H9 (cell line): Measurements from ENCODE around the gene SLC30A3. TPM values are rescaled to one million over a fixed set of nuclear protein-coding genes. Genes with fewer than 3 reads are reported as not detected.

ENCODE experiments used
- DNase-seq: peaks from one replicate; pipeline ENCODE4 v3.0.0-alpha.2; 2017
- H2AFZ ChIP-seq: one replicate; pipeline ENCODE4 v1.6.1; 2013; ENCODE audit warnings: mild to moderate bottlenecking, low read length, control low read depth, moderate library complexity
- H2AK5ac ChIP-seq: 2 replicates; pipeline ENCODE4 v1.6.1; 2013; ENCODE audit warnings: low read length, control low read depth, mixed read lengths; ENCODE audit not compliant: insufficient read length
- H2BK120ac ChIP-seq: one replicate; pipeline ENCODE4 v1.6.1; 2013; ENCODE audit warnings: low read depth, mild to moderate bottlenecking, low read length, control low read depth, inconsistent platforms; ENCODE audit not compliant: poor library complexity, severe bottlenecking
- H2BK12ac ChIP-seq: 2 replicates; pipeline ENCODE4 v1.6.1; 2013; ENCODE audit warnings: low read length, control low read depth, mixed read lengths, low read depth; ENCODE audit not compliant: insufficient read length
- H2BK15ac ChIP-seq: 2 replicates; pipeline ENCODE4 v1.6.1; 2013; ENCODE audit warnings: low read depth, low read length, control low read depth
- H2BK20ac ChIP-seq: one replicate; pipeline ENCODE4 v1.6.1; 2013; ENCODE audit warnings: low read depth, mild to moderate bottlenecking, low read length, control low read depth, inconsistent platforms; ENCODE audit not compliant: poor library complexity, severe bottlenecking
- H2BK5ac ChIP-seq: 2 replicates; pipeline ENCODE4 v1.6.1; 2013; ENCODE audit warnings: low read length, control low read depth, mixed read lengths; ENCODE audit not compliant: insufficient read length
- H3K14ac ChIP-seq: 2 replicates; pipeline ENCODE4 v1.6.1; 2013; ENCODE audit warnings: low read length, control low read depth; ENCODE audit not compliant: insufficient read depth
- H3K18ac ChIP-seq: 2 replicates; pipeline ENCODE4 v1.6.1; 2013; ENCODE audit warnings: low read depth, mild to moderate bottlenecking, mixed read lengths, low read length, control low read depth; ENCODE audit not compliant: insufficient read length
- H3K23ac ChIP-seq: 2 replicates; pipeline ENCODE4 v1.6.1; 2013; ENCODE audit warnings: low read length, control low read depth, mixed read lengths, low read depth; ENCODE audit not compliant: insufficient read length
- H3K23me2 ChIP-seq: 2 replicates; pipeline ENCODE4 v1.6.1; 2013; ENCODE audit warnings: low read depth, mild to moderate bottlenecking, mixed read lengths, low read length, control low read depth; ENCODE audit not compliant: insufficient read length, poor library complexity, severe bottlenecking
- H3K27ac ChIP-seq: 2 replicates; pipeline ENCODE4 v1.5.1; 2013; ENCODE audit warnings: low read length, control low read depth, mixed read lengths, low read depth; ENCODE audit not compliant: insufficient read length
- H3K27me3 ChIP-seq: 2 replicates; pipeline ENCODE4 v1.6.1; 2013; ENCODE audit warnings: low read length, control low read depth, inconsistent platforms; ENCODE audit not compliant: insufficient read depth
- H3K4ac ChIP-seq: 2 replicates; pipeline ENCODE4 v1.6.1; 2013; ENCODE audit warnings: low read depth, mild to moderate bottlenecking, control low read depth, inconsistent platforms, low read length, moderate library complexity
- H3K4me1 ChIP-seq: 2 replicates; pipeline ENCODE4 v1.6.1; 2013; ENCODE audit warnings: low read length, control low read depth, inconsistent platforms; ENCODE audit not compliant: insufficient read depth
- H3K4me2 ChIP-seq: 2 replicates; pipeline ENCODE4 v1.6.1; 2013; ENCODE audit warnings: low read length, control low read depth, mixed read lengths; ENCODE audit not compliant: insufficient read length, insufficient read depth
- H3K56ac ChIP-seq: 2 replicates; pipeline ENCODE4 v1.6.1; 2013; ENCODE audit warnings: low read depth, mild to moderate bottlenecking, mixed read lengths, low read length, control low read depth; ENCODE audit not compliant: insufficient read length
- H3K79me1 ChIP-seq: 2 replicates; pipeline ENCODE4 v1.6.1; 2013; ENCODE audit warnings: low read depth, mild to moderate bottlenecking, moderate library complexity, low read length, control low read depth, inconsistent platforms; ENCODE audit not compliant: insufficient read depth, poor library complexity, severe bottlenecking
- H3K79me2 ChIP-seq: 2 replicates; pipeline ENCODE4 v1.6.1; 2013; ENCODE audit warnings: low read length, control low read depth, inconsistent platforms; ENCODE audit not compliant: insufficient read depth
- H3K9ac ChIP-seq: 2 replicates; pipeline ENCODE4 v1.6.1; 2013; ENCODE audit warnings: low read length, control low read depth, mixed read lengths; ENCODE audit not compliant: insufficient read length; ENCODE audit errors: extremely low read depth
- H3K9me3 ChIP-seq: one replicate; pipeline ENCODE4 v1.6.1; 2013; ENCODE audit warnings: low read depth, low read length, inconsistent platforms; ENCODE audit not compliant: control insufficient read depth
- H3T11ph ChIP-seq: one replicate; pipeline ENCODE4 v1.6.1; 2013; ENCODE audit warnings: mild to moderate bottlenecking, low read length, control low read depth, inconsistent platforms
- H4K20me1 ChIP-seq: one replicate; pipeline ENCODE4 v1.6.1; 2013; ENCODE audit not compliant: control insufficient read depth, insufficient read length, insufficient read depth
- H4K5ac ChIP-seq: 2 replicates; pipeline ENCODE4 v1.6.1; 2013; ENCODE audit warnings: low read depth, mild to moderate bottlenecking, mixed read lengths, low read length, control low read depth; ENCODE audit not compliant: insufficient read length
- H4K8ac ChIP-seq: replicated peaks from 2 replicates; pipeline ENCODE4 v1.6.1; 2013; ENCODE audit warnings: low read length, control low read depth, mixed read lengths, low read depth; ENCODE audit not compliant: insufficient read length
- H4K91ac ChIP-seq: 2 replicates; pipeline ENCODE4 v1.6.1; 2013; ENCODE audit warnings: low read depth, mild to moderate bottlenecking, moderate library complexity, mixed read lengths, low read length, control low read depth; ENCODE audit not compliant: insufficient read length
- H3K27ac Mint-ChIP-seq, 3 experiments: 2 replicates in 2 of 3; 3 replicates in 1 of 3; pipeline ENCODE4 v1.8.0; 2020 to 2021; ENCODE audit warnings: mixed read lengths in 3 of 3, mild to moderate bottlenecking in 1 of 3, moderate library complexity in 1 of 3
- H3K27me3 Mint-ChIP-seq: 2 replicates; pipeline ENCODE4 v1.8.0; 2021; ENCODE audit warnings: low read depth, mild to moderate bottlenecking, moderate library complexity, mixed read lengths
- H3K36me3 Mint-ChIP-seq, 3 experiments: 2 replicates in 2 of 3; 3 replicates in 1 of 3; pipeline ENCODE4 v1.8.0; 2020 to 2021; ENCODE audit warnings: low read depth in 3 of 3, mixed read lengths in 3 of 3; ENCODE audit not compliant: insufficient read depth in 1 of 3
- H3K4me1 Mint-ChIP-seq, 2 experiments: 2 replicates each; pipeline ENCODE4 v1.8.0; 2020; ENCODE audit warnings: mixed read lengths in 2 of 2
- H3K4me3 Mint-ChIP-seq, 2 experiments: 2 replicates in 1 of 2; 3 replicates in 1 of 2; pipeline ENCODE4 v1.8.0; 2020 to 2021; ENCODE audit warnings: mild to moderate bottlenecking in 2 of 2, mixed read lengths in 2 of 2, moderate library complexity in 1 of 2
- H3K9me3 Mint-ChIP-seq, 2 experiments: 2 replicates in 1 of 2; 3 replicates in 1 of 2; pipeline ENCODE4 v1.8.0; 2020; ENCODE audit warnings: mild to moderate bottlenecking in 2 of 2, mixed read lengths in 2 of 2, moderate library complexity in 1 of 2
- CTCF ChIP-seq: fragments of 200-600 bp; sonication (generic); conservative IDR thresholded peaks from 3 replicates; pipeline ENCODE4 v1.8.0; 2021; ENCODE audit warnings: antibody characterized with exemption, mild to moderate bottlenecking
- WGBS: extraction: QIAGEN DNeasy Blood & Tissue Kit; methylation state at CpG from one replicate; pipeline ENCODE4 v1.1.7; 2013; ENCODE audit warnings: missing lambda C conversion rate, low lambda C conversion rate, mixed read lengths; ENCODE audit not compliant: insufficient read length; ENCODE audit errors: extremely low coverage; 5-methylcytosine and 5-hydroxymethylcytosine counted together
- total RNA-seq: library from RNA; stranded (reverse); gene quantifications from 2 replicates; pipeline ENCODE4 v1.2.1, GENCODE V29; 2021

Gene SLC30A3
- total RNA-seq, 1 experiment from 2014 or later, result 2.5 TPM

GRCh38 chr2:27217173-27218121 lies 45.4 kb downstream of the SLC30A3 start, which contains the start of gene CAD:
TSS of gene CAD (plus strand) at chr2:27217369. CDS start at chr2:27217552, 183 bp downstream.
- Histone ChIP-seq H4K8ac (peak within 1 kb of the TSS; percentile 35), H3K4me2 (peak within 1 kb of the TSS; percentile 97), H3K9me3 (no peaks in the 10 kb centered on the region), H4K20me1 (no peaks in the 10 kb centered on the region), H3K23me2 (peaks cover 15% of the 10 kb centered on the region), H3K56ac (peak within 1 kb of the TSS; percentile 50), H3K79me2 (peaks cover 12% of the 10 kb centered on the region; the same call in 1 of the 2 replicates), H2AK5ac (peak within 1 kb of the TSS; percentile 72), H2BK15ac (0 out of 2 replicates have a peak within 1 kb of the TSS, but pooled peaks have one; percentile 54), H3K14ac (peak within 1 kb of the TSS; percentile 96), H2BK120ac (peak within 1 kb of the TSS; percentile 82), H3K9ac (peak within 1 kb of the TSS; percentile 97), H3K27me3 (no peaks in the 10 kb centered on the region), H3K4ac (peak within 1 kb of the TSS; percentile 88), H3K18ac (peak within 1 kb of the TSS; percentile 96), H2BK12ac (peak within 1 kb of the TSS; percentile 53), H3T11ph (peak within 1 kb of the TSS; percentile 46), H4K5ac (peak within 1 kb of the TSS; percentile 98), H2BK20ac (no peak within 1 kb of the TSS), H2AFZ (no peak within 1 kb of the TSS), H2BK5ac (peak within 1 kb of the TSS; percentile 86), H3K23ac (no peak within 1 kb of the TSS), H3K4me1 (peaks cover 4% of the 10 kb centered on the region; the same call in 1 of the 2 replicates), H4K91ac (peak within 1 kb of the TSS; percentile 86), H3K27ac (peak within 1 kb of the TSS; percentile 87), H3K79me1 (no peaks in the 10 kb centered on the region)
- H3K4me3 Mint-ChIP-seq, result peak within 1 kb of the TSS; percentile 91 to 96
- H3K4me1 Mint-ChIP-seq, result peaks cover 30 to 37% of the 10 kb centered on the region in 2 experiments
- peak within 1 kb of the TSS; percentile 98 to 99 (median 99) for H3K27ac Mint-ChIP-seq
- no peaks in the 10 kb centered on the region for H3K27me3 Mint-ChIP-seq
- DNase-seq, result peak; percentile 86
- peaks cover 0 to 1% of the 10 kb centered on the region in 2 experiments; a peak in 1 of 5 replicates for H3K9me3 Mint-ChIP-seq
- TF ChIP-seq CTCF, result peak; percentile 30; the same call in 1 of the 3 replicates
- peaks cover 43 to 68% (median 66%) of the 10 kb centered on the region in 3 experiments for H3K36me3 Mint-ChIP-seq
- WGBS, result no CpG with 5 or more reads among the region's 72 CpGs
